ENCODE measurements around the gene C10orf67. TPM values are rescaled to one million over a fixed set of nuclear protein-coding genes. Genes with fewer than 3 reads are reported as not detected.
"Not testable (repeated sequence)": the region's sequence is repeated elsewhere in the genome, so short reads cannot be mapped to it uniquely, and the experiment has no call there.

The C10orf67 gene
- total RNA-seq, 1 experiment from 2014 or later = not detected

- Histone ChIP-seq H3K4me1 (ENCODE audit: control insufficient read depth in 1 of 2, insufficient read depth in 2 of 2, low read length in 2 of 2) (no peaks in the 10 kb centered on the region), H3K79me2 (ENCODE audit: insufficient read depth, low read length) (no peaks in the 10 kb centered on the region), H3K9ac (ENCODE audit: low read length) (no peak overlapping the region), H2AFZ (ENCODE audit: low read depth, low read length, poor library complexity, severe bottlenecking) (no peak overlapping the region), H3K4me2 (ENCODE audit: low read length) (no peak overlapping the region), H3K9me2 (ENCODE audit: insufficient read depth) (no peaks in the 10 kb centered on the region), H3K36me3 (ENCODE audit: control insufficient read depth in 1 of 2, insufficient read depth in 2 of 2, low read length in 2 of 2) (no peaks in the 10 kb centered on the region), H4K20me1 (ENCODE audit: insufficient read depth) (no peaks in the 10 kb centered on the region), H3K27ac (ENCODE audit: low read depth, low read length) (no peak overlapping the region), H3K9me3 (ENCODE audit: control insufficient read depth in 1 of 2, insufficient read depth in 1 of 2, low read depth in 1 of 2, low read length in 2 of 2) (no peaks in the 10 kb centered on the region), H3K27me3 (ENCODE audit: insufficient read depth, low read length) (peaks cover 31% of the 10 kb centered on the region), H3K4me3 (replicated peaks in 1 of 2; ENCODE audit: low read depth in 1 of 2, low read length in 2 of 2) (no peak overlapping the region)
- TF ChIP-seq EZH2 (IDR thresholded peaks at IDR 0.05) (no peak), SIN3A (IDR thresholded peaks at IDR 0.05; ENCODE audit: low read depth) (no peak), ATF3 (IDR thresholded peaks at IDR 0.05) (no peak), RAD21 (IDR thresholded peaks at IDR 0.05; ENCODE audit: low read depth) (no peak), POLR2AphosphoS5 (IDR thresholded peaks at IDR 0.05; ENCODE audit: low read depth, low read length) (no peak), JUND (IDR thresholded peaks at IDR 0.05) (no peak), EGR1 (IDR thresholded peaks at IDR 0.05; ENCODE audit: low read depth) (no peak), ZFX (IDR thresholded peaks at IDR 0.05) (no peak)
- POLR2A ChIA-PET = no interaction called here
- ATAC-seq = no peak
- BruUV-seq (replicated peaks) = no TSS peak
- CTCF ChIA-PET = no interaction called here
- intact Hi-C loops (cut with micrococcal nuclease) = loop anchor here (5.0 to 10.0 kb wide), 3 partner anchors 153 to 1204 kb away; no protein-coding TSS in a partner anchor
- no peak for DNase-seq (ENCODE audit: low read depth, low spot score)
- RAD21 ChIA-PET (ENCODE audit: low non-redundant PET in 1 of 2, low total read pairs in 2 of 2, uncharacterized antibody in 2 of 2, unreplicated experiment in 2 of 2) = no interaction called here
Observed at GRCh38 chr10:23310404-23310803, 34.2 kb downstream of the C10orf67 start.

- H3K9me2 ChIP-seq (ENCODE audit: insufficient read depth); H3K9me3 ChIP-seq (ENCODE audit: control insufficient read depth in 1 of 2, insufficient read depth in 1 of 2, low read depth in 1 of 2, low read length in 2 of 2); BruUV-seq (replicated peaks); POLR2A ChIA-PET; H3K4me2 ChIP-seq (ENCODE audit: low read length); RAD21 ChIA-PET (ENCODE audit: low non-redundant PET in 1 of 2, low total read pairs in 2 of 2, uncharacterized antibody in 2 of 2, unreplicated experiment in 2 of 2); H4K20me1 ChIP-seq (ENCODE audit: insufficient read depth); H3K27me3 ChIP-seq (ENCODE audit: insufficient read depth, low read length); H3K4me1 ChIP-seq (ENCODE audit: control insufficient read depth in 1 of 2, insufficient read depth in 2 of 2, low read length in 2 of 2); ATAC-seq; H2AFZ ChIP-seq (ENCODE audit: low read depth, low read length, poor library complexity, severe bottlenecking); H3K4me3 ChIP-seq (replicated peaks in 1 of 2; ENCODE audit: low read depth in 1 of 2, low read length in 2 of 2); H3K36me3 ChIP-seq (ENCODE audit: control insufficient read depth in 1 of 2, insufficient read depth in 2 of 2, low read length in 2 of 2); H3K9ac ChIP-seq (ENCODE audit: low read length); H3K27ac ChIP-seq (ENCODE audit: low read depth, low read length); H3K79me2 ChIP-seq (ENCODE audit: insufficient read depth, low read length); DNase-seq (ENCODE audit: low read depth, low spot score); intact Hi-C loops (cut with micrococcal nuclease); CTCF ChIA-PET: not testable (repeated sequence)
Observed at GRCh38 chr10:23299961-23300360, 44.6 kb downstream of the C10orf67 start.

All from HCT116 (cell line).